Stimulated activated CD4-positive, alpha-beta T cell treated with anti-CD3 and anti-CD28 coated beads, Interleukin-12 subunit alpha, Interleukin-12 subunit beta, amount 100 ng/mL, for 24 hours (primary cell): Measurements from ENCODE around the gene IL31.

Experiments
- DNase-seq, 2 experiments: peaks; one replicate each; pipeline ENCODE4 v3.0.0-alpha.2; 2020; ENCODE audit warnings: low read depth in 2 of 2

The IL31 gene

DNA sequence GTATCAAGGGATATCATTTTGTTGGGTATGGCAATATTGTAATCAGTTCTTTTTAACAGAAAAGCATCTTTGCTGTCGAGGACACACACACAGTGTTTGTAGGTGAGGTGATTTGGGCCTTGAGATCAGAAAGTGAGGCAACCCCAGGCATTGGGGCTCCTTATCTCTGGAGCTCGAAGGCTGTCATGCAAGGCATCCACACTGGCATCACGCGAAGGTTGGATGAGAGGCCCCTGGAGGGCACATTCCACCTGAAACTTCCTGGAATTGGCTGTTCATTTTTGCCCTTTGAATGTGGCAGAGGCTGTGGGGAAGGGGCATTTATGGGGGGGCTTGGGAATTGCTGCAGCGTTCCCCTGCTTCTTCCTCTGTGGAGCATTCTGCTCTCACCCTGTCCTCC, 45.5 kb downstream of the IL31 start:
- DNase-seq: no peak

DNA sequence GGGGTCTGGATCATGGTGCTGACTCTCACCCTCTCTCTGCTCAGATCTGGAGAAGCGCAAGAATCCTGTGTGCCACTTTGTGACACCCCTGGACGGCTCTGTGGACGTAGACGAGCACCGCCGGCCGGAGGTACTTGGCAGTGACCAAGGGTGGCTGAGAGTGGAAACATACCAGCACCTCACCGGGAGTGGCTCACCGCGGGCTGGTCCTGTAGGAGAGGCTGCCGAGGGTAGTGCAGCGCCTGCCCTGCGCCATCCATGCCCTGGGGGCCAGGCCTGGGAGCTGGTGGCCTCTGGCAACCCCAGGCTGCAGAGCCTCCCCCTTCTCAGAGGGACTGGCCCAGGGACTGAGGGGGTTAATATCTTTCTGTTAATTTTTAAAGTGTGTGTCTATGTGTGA, 46.2 kb downstream of the IL31 start:
- DNase-seq: no peak

DNA sequence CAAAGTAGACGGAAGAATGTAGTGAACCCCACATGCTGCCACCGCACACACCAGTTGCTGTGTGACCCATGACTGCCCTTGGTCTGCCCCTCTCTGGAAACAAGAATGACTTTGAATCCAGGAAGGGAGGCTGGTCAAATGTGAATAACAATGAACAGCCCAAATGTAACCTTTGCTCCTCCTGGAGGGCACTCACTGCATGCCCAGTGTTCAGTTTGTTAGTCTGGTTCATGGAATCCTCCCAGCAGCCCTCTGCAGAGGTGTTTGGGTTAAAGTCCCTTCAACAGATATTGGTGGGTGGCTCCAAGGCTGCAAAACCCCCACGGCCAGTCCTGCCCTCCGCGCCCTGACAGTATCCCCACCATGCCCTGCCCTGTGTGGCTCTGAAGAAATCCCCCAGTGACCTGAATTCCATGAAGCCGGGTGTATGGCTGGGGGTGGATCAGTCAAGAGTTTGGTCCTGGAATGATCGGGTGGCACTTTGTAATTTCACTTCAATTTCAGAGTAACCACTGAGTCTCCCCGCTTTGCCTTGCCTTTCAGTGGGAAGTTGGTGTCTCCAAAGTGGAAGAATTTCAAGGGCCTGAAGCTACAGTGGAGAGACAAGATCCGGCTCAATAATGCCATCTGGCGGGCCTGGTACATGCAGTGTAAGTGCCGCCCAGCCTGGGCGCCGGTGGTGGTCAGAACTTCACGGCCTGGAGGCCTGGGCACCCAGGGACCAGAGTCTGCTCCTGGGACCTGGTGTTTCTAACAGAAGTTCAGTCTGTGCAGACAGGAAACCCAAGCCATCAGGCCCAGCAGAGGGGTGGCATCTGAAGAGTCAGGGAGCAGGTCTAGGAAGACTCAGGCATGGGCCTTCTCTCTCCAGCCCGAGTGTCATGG, 47.1 kb downstream of the IL31 start:
- no peak for DNase-seq

DNA sequence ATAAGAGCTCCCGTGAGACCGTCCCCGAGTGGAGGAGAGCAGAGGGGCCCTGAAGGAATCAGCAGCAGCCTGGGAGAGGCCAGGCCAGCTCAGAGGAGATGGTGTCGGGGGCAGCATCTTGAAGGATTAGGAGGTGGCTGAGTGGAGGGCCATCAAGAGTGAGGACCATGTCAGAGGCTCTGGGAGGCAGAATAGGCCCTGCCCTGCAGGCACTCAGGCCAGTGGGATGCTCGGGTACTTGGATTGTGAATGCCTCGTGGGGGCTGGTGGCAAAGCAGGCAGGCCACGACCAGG, 47.7 kb downstream of the IL31 start:
- DNase-seq: no peak

DNA sequence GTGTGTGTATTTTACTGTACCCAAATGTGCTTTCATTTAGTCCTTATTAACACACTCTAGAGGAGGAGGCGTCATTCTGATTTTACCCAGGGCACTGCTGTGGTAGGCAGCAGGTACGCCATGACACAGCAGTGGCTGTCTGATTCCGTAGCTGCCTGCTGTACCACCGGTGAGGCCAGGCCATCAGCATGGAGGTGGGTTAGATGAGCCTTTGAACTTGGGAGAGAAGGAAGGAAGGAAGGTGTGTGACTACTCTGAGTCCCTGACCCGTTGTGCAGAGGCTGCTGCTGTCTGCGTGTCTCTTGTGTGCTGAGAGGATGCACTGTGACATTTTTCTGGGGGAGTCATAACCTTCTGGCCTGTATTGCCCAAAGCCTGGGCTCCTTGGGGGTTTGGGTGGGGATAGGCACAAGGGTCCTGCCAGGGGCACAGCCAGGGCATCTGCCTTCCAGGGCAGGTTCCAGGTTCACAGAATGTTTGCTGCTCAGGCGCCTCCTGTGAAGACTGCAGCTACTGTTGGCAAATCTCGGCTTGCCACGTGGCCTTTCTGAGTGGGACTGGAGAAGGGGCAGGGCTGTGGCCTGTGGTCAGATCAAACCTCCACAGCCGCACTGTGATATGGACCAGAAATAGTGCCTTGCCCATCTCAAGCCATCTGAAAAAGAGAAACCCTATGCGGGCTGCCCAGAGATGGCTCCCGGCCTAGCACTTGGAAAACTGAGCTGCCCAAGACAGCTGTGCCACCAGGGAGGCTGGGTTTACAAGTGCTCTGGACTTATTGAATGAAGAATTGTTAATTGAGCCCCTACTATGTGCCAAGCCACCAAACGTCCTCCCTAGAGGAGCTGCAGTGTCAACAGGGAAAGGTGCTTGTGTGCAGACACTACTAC, 48.3 kb downstream of the IL31 start:
- no peak for DNase-seq

DNA sequence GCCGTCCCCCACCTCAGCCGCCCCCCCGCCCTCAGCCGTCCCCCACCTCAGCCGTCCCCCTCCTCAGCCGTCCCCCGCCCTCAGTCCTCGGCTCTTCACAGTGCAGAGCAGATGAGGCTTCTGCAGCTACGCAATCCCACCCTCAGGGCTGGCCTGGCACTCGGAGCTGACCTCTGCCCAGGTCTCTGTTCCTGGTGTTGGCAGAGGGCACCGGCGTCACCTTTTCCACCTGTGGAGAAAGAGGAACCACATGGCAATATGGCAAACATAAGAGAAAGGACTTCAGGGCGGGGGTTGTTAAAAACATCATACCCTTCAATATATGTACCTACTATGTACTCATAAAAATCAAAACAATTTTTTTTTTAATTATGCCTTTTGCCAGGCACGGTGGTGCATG, 49.7 kb downstream of the IL31 start:
- DNase-seq: no peak

DNA sequence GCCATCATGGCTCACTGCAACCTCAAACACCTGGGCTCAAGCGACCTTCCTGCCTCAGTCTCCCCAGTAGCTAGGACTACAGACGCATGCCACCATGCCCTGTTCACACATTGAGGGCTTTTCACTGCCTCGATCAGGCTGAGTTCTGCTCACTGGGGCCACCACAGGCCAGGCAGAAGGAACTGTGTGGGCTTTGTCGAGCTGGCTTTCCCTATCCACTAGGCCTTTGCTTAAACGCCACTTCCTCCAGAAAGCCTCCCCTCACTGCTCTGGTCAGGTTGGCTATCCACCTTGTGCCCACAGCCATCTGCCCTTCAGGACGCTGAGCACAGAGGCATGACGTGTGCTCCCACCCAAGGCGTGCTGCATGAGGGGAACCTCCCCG, 50.3 kb downstream of the IL31 start:
- no peak for DNase-seq

DNA sequence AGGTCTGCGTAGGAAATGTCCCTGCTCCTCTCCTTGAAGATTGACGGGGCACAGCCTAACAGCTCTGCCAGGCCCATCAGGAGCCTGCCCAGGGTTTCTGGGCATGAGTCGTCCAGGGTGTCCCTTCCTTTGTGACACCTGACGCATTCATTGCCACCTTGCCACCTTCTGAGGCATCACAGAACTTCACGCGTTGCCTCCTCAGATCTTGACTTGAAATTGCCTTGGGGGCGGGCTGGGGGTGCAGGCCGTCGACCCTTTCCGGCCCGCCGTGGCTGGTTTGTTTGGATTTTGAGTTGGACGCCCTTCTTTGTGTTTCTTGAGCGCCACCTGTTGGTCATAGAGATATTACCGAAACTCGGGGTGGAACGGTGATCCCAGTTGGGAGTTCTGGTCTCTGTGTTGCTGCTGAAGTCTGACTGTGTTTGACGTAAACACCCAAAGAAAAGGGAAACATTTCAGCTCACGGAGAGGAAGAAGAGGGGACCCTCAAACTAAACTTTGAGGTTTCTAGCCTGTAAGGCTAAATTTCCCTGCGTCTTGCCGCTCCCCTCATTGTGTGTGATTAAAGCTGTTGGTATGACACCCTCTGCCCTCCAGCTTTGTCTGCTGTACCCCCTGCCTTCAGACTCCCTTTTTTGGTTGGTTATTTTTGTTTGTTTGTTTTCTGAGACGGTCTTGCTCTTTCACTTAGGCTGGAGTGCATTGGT, 50.8 kb downstream of the IL31 start:
- DNase-seq: peak; percentile 33 to 67
